ENCODE data around the gene RAB6D.
A peak's percentile ranks its signal among the peaks of the same experiment; 100 is the strongest.
"Not testable (repeated sequence)": the region's sequence is repeated elsewhere in the genome, so short reads cannot be mapped to it uniquely, and the experiment has no call there.

The RAB6D gene

DNA sequence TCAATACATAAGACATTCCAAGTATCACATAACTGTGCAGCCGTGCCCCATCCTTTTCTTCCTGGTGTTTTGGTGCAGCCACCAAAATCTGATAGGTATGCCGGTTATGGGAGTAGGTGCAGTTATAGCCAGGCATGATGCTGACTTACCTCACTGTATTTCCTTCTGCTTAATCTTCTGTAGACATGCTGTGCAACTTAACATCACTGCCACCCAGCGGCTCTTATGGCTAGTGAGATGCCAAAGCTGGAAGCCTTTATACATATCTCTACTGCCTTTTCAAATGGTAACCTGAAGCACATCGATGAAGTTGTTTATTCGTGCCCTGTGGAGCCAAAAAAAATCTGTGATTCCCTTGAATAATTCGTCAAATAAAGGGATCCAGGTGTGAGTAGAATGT lies 28.6 kb downstream of the RAB6D start:
- not testable (repeated sequence) for H3K4me3 ChIP-seq (ENCODE audit: control insufficient read depth, low read depth, low read length); DNase-seq (ENCODE audit: low read depth)

DNA sequence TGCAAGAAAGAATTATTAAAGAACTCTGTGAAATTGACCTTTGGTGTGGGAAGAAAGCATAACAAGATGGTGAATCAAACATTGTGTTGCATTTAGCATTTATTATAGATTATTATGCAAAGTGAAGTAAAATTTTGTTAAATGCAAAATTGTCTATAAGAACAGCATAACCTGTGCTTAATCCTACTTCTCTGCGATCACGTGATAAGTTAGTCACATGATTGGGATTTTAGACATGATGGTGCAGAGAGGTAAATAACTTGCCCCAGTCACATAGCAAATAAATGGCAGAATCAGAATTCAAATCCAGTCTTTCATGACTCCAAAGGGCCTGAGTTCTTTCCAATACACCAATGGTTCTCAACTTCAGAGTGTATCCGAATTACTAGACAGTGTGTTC lies 31.3 kb downstream of the RAB6D start:
- DNase-seq (ENCODE audit: low read depth); H3K4me3 ChIP-seq (ENCODE audit: control insufficient read depth, low read depth, low read length): not testable (repeated sequence)

More for the DNA sequence above, 28.6 kb downstream of the RAB6D start:
- TF ChIP-seq CTCF (IDR thresholded peaks at IDR 0.05; ENCODE audit: control insufficient read depth, insufficient read depth, low read depth, low read length, missing control alignments), result peak; percentile 20

DNA sequence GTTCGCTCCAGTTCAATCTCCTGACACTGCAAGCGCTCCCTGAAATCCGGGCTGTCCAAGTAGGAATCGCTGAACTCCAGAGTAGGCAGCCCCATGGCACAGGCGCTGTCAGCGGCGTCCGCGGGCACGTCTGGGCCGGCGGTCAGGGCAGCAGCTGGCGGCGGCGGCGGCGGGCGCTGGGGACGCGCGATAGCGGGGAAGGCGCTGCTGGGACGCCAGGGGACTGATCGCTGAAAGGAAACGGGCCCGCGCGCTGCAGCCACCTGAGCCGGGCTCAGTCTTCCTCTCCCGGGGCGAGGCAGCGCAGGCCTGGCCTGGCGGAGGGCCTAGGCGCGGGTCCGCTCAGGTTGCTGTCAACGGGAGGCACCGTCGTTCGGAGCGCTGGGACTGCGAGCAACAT lies 33.0 kb downstream of the RAB6D start:
- not testable (repeated sequence) for H3K4me3 ChIP-seq (ENCODE audit: control insufficient read depth, low read depth, low read length); DNase-seq (ENCODE audit: low read depth)

- no peak for DNase-seq (ENCODE audit: low read depth)
- no peak overlapping the region for H3K4me3 ChIP-seq (ENCODE audit: control insufficient read depth, low read depth, low read length)
- TF ChIP-seq CTCF (IDR thresholded peaks at IDR 0.05; ENCODE audit: control insufficient read depth, insufficient read depth, low read depth, low read length, missing control alignments), result no peak
Measured at GRCh38 chr2:131322209-131322608, 41.8 kb downstream of the RAB6D start.

GRCh38 chr2:131321344-131321743 lies 42.6 kb downstream of the RAB6D start:
- not testable (repeated sequence) for DNase-seq (ENCODE audit: low read depth); H3K4me3 ChIP-seq (ENCODE audit: control insufficient read depth, low read depth, low read length)

DNA sequence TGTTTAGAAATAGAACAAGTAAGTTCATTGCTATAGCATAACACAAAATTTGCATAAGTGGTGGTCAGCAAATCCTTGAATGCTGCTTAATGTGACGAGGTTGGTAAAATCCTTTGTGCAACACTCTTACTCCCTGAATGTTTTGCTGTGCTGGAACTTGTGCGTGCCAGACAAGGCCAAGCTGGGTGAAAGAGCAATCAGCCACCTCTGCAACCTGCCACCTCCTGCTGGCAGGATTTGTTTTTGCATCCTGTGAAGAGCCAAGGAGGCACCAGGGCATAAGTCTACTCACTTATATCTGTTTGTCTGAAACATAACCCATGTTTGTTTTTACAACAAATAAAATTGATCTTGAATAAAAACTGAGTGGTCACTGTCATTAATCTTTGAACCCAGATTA lies 53.0 kb downstream of the RAB6D start:
- H3K4me3 ChIP-seq (ENCODE audit: control insufficient read depth, low read depth, low read length); DNase-seq (ENCODE audit: low read depth): not testable (repeated sequence)

Measured in AG09309 (cell line).